K562 (cell line): ENCODE results near the gene OMP. TPM values are rescaled to one million over a fixed set of nuclear protein-coding genes. Genes with fewer than 3 reads are reported as not detected.
A peak's percentile ranks its signal among the peaks of the same experiment; 100 is the strongest.

ENCODE experiments used
- ATAC-seq: fragments of 200-7000 bp; cut with Tn5 transposase; 3 replicates; pipeline ENCODE4 v1.9.1; 2020; ENCODE audit warnings: moderate library complexity
- BruUV-seq: library from RNA; stranded (reverse); fragments of 400-500 nt; replicated peaks from 2 replicates; lab custom pipeline; 2021; lab: Mats Ljungman, UMichigan
- CTCF ChIA-PET: fragments of 300-600 bp; formaldehyde crosslinking; extraction: SDS; loops from one replicate; lab custom pipeline; 2021; ENCODE audit warnings: low intra/inter-chr PET ratio; lab: Yijun Ruan, JAX
- POLR2A ChIA-PET: fragments of 300-600, 350-650 bp; sonication (Branson Sonifier 250); formaldehyde crosslinking; extraction: SDS; loops from one replicate; lab custom pipeline; 2021; ENCODE audit warnings: antibody characterized with exemption, inconsistent platforms; lab: Yijun Ruan, JAX
- DNase-seq, 4 experiments: peaks; one replicate each; pipeline versions ENCODE4 v3.0.0 to v3.0.0-alpha.2; 2011 to 2018; ENCODE audit warnings: low spot score in 3 of 4, mixed read lengths in 3 of 4; ENCODE audit errors: extremely low read depth in 1 of 4
- FAIRE-seq: peaks from 2 replicates; lab custom pipeline; 2011; peaks lifted over from hg19 to GRCh38; lab: Jason Lieb, UNC
- H2AFZ ChIP-seq: 2 replicates; pipeline ENCODE4 v1.6.0; 2011; ENCODE audit warnings: low read depth, low read length, control low read depth, inconsistent platforms
- H3K27ac ChIP-seq: fragments of 200-600 bp; 3 replicates; pipeline ENCODE4 v1.8.0; 2011; ENCODE audit warnings: low read depth, mild to moderate bottlenecking, control low read depth, inconsistent platforms, low read length, moderate library complexity, mixed read lengths; ENCODE audit errors: extremely low read depth
- H3K27me3 ChIP-seq, 2 experiments: fragments of 300-600 bp in 1 of 2; 2 replicates in 1 of 2; 3 replicates in 1 of 2; pipeline versions ENCODE4 v1.6.0 to v1.8.0; 2011; ENCODE audit warnings: inconsistent platforms in 2 of 2, low read length in 2 of 2, mild to moderate bottlenecking in 1 of 2, mixed read lengths in 1 of 2, moderate library complexity in 1 of 2; ENCODE audit not compliant: control insufficient read depth in 2 of 2, insufficient read depth in 2 of 2
- H3K36me3 ChIP-seq: fragments of 300-600 bp; 3 replicates; pipeline ENCODE4 v1.8.0; 2011; ENCODE audit warnings: mild to moderate bottlenecking, low read length, inconsistent platforms; ENCODE audit not compliant: control insufficient read depth, insufficient read depth
- H3K4me1 ChIP-seq, 2 experiments: fragments of 200-600 bp in 1 of 2; replicated peaks in 1 of 2; 2 replicates in 1 of 2; 3 replicates in 1 of 2; pipeline versions ENCODE4 v1.5.1 to v1.8.0; 2011; ENCODE audit warnings: inconsistent platforms in 2 of 2, low read length in 2 of 2, mild to moderate bottlenecking in 1 of 2, mixed read lengths in 1 of 2, moderate library complexity in 1 of 2; ENCODE audit not compliant: control insufficient read depth in 2 of 2, insufficient read depth in 2 of 2
- H3K4me2 ChIP-seq: 2 replicates; pipeline ENCODE4 v1.6.1; 2011; ENCODE audit warnings: low read length, control low read depth, inconsistent platforms, mixed read lengths; ENCODE audit not compliant: insufficient read depth
- H3K4me3 ChIP-seq: fragments of 200-600 bp; sonication (generic), shearing (Covaris generic); 2 replicates; pipeline ENCODE4 v1.5.1; 2016; ENCODE audit warnings: control low read depth, inconsistent platforms
- H3K79me2 ChIP-seq: fragments of 200-600 bp; 3 replicates; pipeline ENCODE4 v1.8.0; 2011; ENCODE audit warnings: low read length, inconsistent platforms; ENCODE audit not compliant: control insufficient read depth, insufficient read depth
- H3K9ac ChIP-seq, 2 experiments: 2 replicates each; pipeline versions ENCODE4 v1.6.0 to v1.6.1; 2011; ENCODE audit warnings: low read depth in 2 of 2, low read length in 2 of 2, control low read depth in 1 of 2, inconsistent platforms in 1 of 2, mild to moderate bottlenecking in 1 of 2, mixed read lengths in 1 of 2; ENCODE audit not compliant: insufficient read depth in 1 of 2
- H3K9me1 ChIP-seq: one replicate; pipeline ENCODE4 v1.6.0; 2011; ENCODE audit warnings: inconsistent platforms, mild to moderate bottlenecking, low read length, moderate library complexity; ENCODE audit not compliant: control insufficient read depth, insufficient read depth
- H3K9me3 ChIP-seq: replicated peaks from 2 replicates; pipeline ENCODE4 v1.5.1; 2011; ENCODE audit warnings: low read depth, low read length, inconsistent platforms; ENCODE audit not compliant: control insufficient read depth, insufficient read depth
- H4K20me1 ChIP-seq: replicated peaks from 2 replicates; pipeline ENCODE4 v1.6.1; 2011; ENCODE audit warnings: low read length, inconsistent platforms, mixed read lengths; ENCODE audit not compliant: control insufficient read depth, insufficient read depth
- BCOR ChIP-seq: fragments of 450-650 bp; IDR thresholded peaks from 2 replicates; pipeline ENCODE4 v1.6.1; 2016
- CBX5 ChIP-seq: IDR thresholded peaks from 2 replicates; pipeline ENCODE4 v1.6.1; 2014; ENCODE audit warnings: low read depth, borderline replicate concordance
- CHCHD3 ChIP-seq: fragments of 250-450 bp; sonication (Bioruptor Pico); IDR thresholded peaks from 2 replicates; pipeline ENCODE4 v2.1.2; 2022; ENCODE audit warnings: mild to moderate bottlenecking
- CLOCK ChIP-seq: fragments of 250-450 bp; sonication (Bioruptor Pico); IDR thresholded peaks from 2 replicates; pipeline ENCODE4 v1.4.0; 2020; ENCODE audit warnings: mild to moderate bottlenecking, moderate library complexity, borderline replicate concordance
- CREB1 ChIP-seq, 2 experiments: sonication (generic) in 1 of 2; formaldehyde crosslinking in 1 of 2; IDR thresholded peaks; 2 replicates each; pipeline versions ENCODE4 v1.6.1 to v1.8.0; 2012 to 2022; ENCODE audit warnings: inconsistent platforms in 1 of 2, mild to moderate bottlenecking in 1 of 2, missing genetic modification reagents in 1 of 2, moderate library complexity in 1 of 2
- MAFK ChIP-seq: IDR thresholded peaks from 2 replicates; pipeline ENCODE4 v1.6.1; 2011; ENCODE audit warnings: low read length, improper control_type of control experiment
- MEF2D ChIP-seq: conservative IDR thresholded peaks from 2 replicates; pipeline ENCODE4 v1.6.1; 2016; ENCODE audit warnings: low read depth, missing genetic modification characterization, missing compliant biosample characterization
- PATZ1 ChIP-seq: fragments of 250-450 bp; sonication (Bioruptor Pico); IDR thresholded peaks from 2 replicates; pipeline ENCODE4 v1.5.0; 2020; ENCODE audit warnings: mild to moderate bottlenecking, borderline replicate concordance
- SLC30A9 ChIP-seq: fragments of 250-450 bp; sonication (Bioruptor Pico); IDR thresholded peaks from 2 replicates; pipeline ENCODE4 v1.8.0; 2022; ENCODE audit warnings: mild to moderate bottlenecking, moderate library complexity
- SP2 ChIP-seq: IDR thresholded peaks from 2 replicates; pipeline ENCODE4 v1.6.1; 2011; ENCODE audit warnings: mild to moderate bottlenecking, low read depth, low read length, moderate library complexity; ENCODE audit not compliant: poor library complexity, severe bottlenecking; ENCODE audit errors: extremely low read depth
- TAF7 ChIP-seq: fragments of 450-650 bp; IDR thresholded peaks from 2 replicates; pipeline ENCODE4 v1.6.1; 2016; ENCODE audit warnings: missing genetic modification characterization, missing compliant biosample characterization
- TBL1XR1 ChIP-seq, 2 experiments: IDR thresholded peaks; 2 replicates each; pipeline ENCODE4 v1.6.1; 2012; ENCODE audit warnings: improper control_type of control experiment in 2 of 2, low read length in 2 of 2, mild to moderate bottlenecking in 1 of 2
- TCF3 ChIP-seq: sonication (generic); formaldehyde crosslinking; IDR thresholded peaks from 2 replicates; pipeline ENCODE4 v1.4.0; 2020; ENCODE audit warnings: mild to moderate bottlenecking, missing genetic modification reagents
- THRAP3 ChIP-seq: fragments of 450-650 bp; IDR thresholded peaks from 2 replicates; pipeline ENCODE4 v1.6.1; 2016; ENCODE audit warnings: mild to moderate bottlenecking, inconsistent platforms, borderline replicate concordance
- ZNF586 ChIP-seq: fragments of 450-650 bp; formaldehyde crosslinking; conservative IDR thresholded peaks from 2 replicates; pipeline ENCODE4 v1.4.0; 2020; ENCODE audit warnings: mild to moderate bottlenecking, moderate library complexity
- WGBS: fragments of 100-300 bp; shearing (Covaris generic); methylation state at CpG from one replicate; pipeline ENCODE4 v1.1.6; 2016; ENCODE audit warnings: low coverage, mixed read lengths; ENCODE audit not compliant: insufficient coverage; ENCODE audit errors: missing lambda C conversion rate; 5-methylcytosine and 5-hydroxymethylcytosine counted together
- in situ Hi-C: fragments of 300-500 bp; cut with MboI; formaldehyde crosslinking; loops from 4 replicates; pipeline ENCODE4 v1.15.0; 2018; ENCODE audit warnings: inconsistent platforms, mixed read lengths
- intact Hi-C: fragments of 100-400 bp; cut with micrococcal nuclease; formaldehyde crosslinking; loops from 2 replicates; pipeline ENCODE4 v1.14.2; 2022
- polyA plus RNA-seq, 8 experiments: library from polyadenylated mRNA; depleted of rRNA in 4 of 8; stranded (reverse) in 5 of 8; unstranded in 3 of 8; fragments of >200 nt; fragmentation: Nextera tagmentation in 2 of 8; fragmentation: Illumina TruSeq in 1 of 8; extraction: Ambion mirVana in 2 of 8; extraction: Trizol in 1 of 8; gene quantifications; 2 replicates each; pipeline versions ENCODE4 v1.2.1 to v1.2.3, GENCODE V29; 2011 to 2014; ENCODE audit warnings: inconsistent platforms in 1 of 8, missing spikeins in 1 of 8
- total RNA-seq, 7 experiments: library from RNA; depleted of rRNA in 6 of 7; stranded (reverse); fragments of >200 nt in 6 of 7; fragmentation: Illumina TruSeq in 2 of 7; extraction: Trizol in 2 of 7; gene quantifications; 2 replicates each; pipeline versions ENCODE4 v1.2.1 to v1.2.3, GENCODE V29; 2011 to 2021; ENCODE audit warnings: low replicate concordance in 1 of 7
- TF ChIP-seq, protein P1 (sequence below): sonication (generic); formaldehyde crosslinking; IDR thresholded peaks from 2 replicates; pipeline ENCODE4 v1.9.0; 2022; ENCODE audit warnings: mild to moderate bottlenecking, missing genetic modification reagents

OMP gene
- total and polyA plus RNA-seq, 9 of the 15 experiments (the other 6 are each of a cell fraction or from before 2014, with no cell fraction given) = not detected

GRCh38 chr11:77139201-77139600 is 36.6 kb downstream of the OMP start (continued):
- TF ChIP-seq SP2 (no peak), MAFK (no peak), PATZ1 (no peak), SLC30A9 (CRISPR knock-in tag) (no peak), MEF2D (tag) (no peak), CBX5 (no peak), ZNF586 (CRISPR knock-in tag) (no peak), TCF3 (CRISPR knock-in tag) (no peak), TAF7 (tag) (no peak)
- TF ChIP-seq, all 486 proteins: peak for 0

GRCh38 chr11:77140231-77140851 is 37.7 kb downstream of the OMP start:
- Histone ChIP-seq H3K4me1 (peaks cover 0 to 7% of the 10 kb centered on the region in 2 experiments; a peak in 2 of 5 replicates), H2AFZ (peak overlapping the region; percentile 12; the same call in 1 of the 2 replicates), H4K20me1 (0 out of 2 replicates have a peak, but pooled peaks cover 4% of the 10 kb centered on the region), H3K4me2 (no peak overlapping the region), H3K9me1 (no peaks in the 10 kb centered on the region), H3K4me3 (no peak overlapping the region), H3K27me3 (peaks cover 13 to 50% of the 10 kb centered on the region in 2 experiments; a peak in 3 of 5 replicates), H3K9ac (no peak overlapping the region), H3K36me3 (no peaks in the 10 kb centered on the region), H3K79me2 (no peaks in the 10 kb centered on the region), H3K27ac (no peak overlapping the region), H3K9me3 (no peaks in the 10 kb centered on the region)
- FAIRE-seq = no peak
- WGBS = 21% methylated on average over 8 of the region's 8 CpGs
- intact Hi-C loops (no loop called here), in situ Hi-C loops (no loop called here)
- POLR2A ChIA-PET = interaction anchor here (0.6 to 1.5 kb wide), 4 partner anchors 8 to 33 kb away, joined by 3 to 5 read pairs (median 4); no protein-coding TSS in a partner anchor
- ATAC-seq = peak; percentile 49
- BruUV-seq = no TSS peak
- no peak for DNase-seq
- CTCF ChIA-PET = no interaction called here
- TF ChIP-seq TBL1XR1 (IDR thresholded peaks at IDR 0.05; ENCODE audit: low read length in 2 of 2) (no peak), BCOR (no peak), THRAP3 (no peak), CREB1 (IDR thresholded peaks at IDR 0.05) (no peak), CREB1 (CRISPR knock-in tag; IDR thresholded peaks at IDR 0.05) (no peak), CLOCK (CRISPR knock-in tag) (no peak), CHCHD3 (CRISPR knock-in tag) (no peak)
- TF ChIP-seq, protein P1, sequence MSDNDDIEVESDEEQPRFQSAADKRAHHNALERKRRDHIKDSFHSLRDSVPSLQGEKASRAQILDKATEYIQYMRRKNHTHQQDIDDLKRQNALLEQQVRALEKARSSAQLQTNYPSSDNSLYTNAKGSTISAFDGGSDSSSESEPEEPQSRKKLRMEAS (CRISPR knock-in tag) = peak; percentile 27; the same call in 1 of the 2 replicates
